K562 (cell line): ENCODE data around the gene DNAJC9.

Experiments
- EZH2 ChIP-seq: IDR thresholded peaks from 2 replicates; pipeline ENCODE4 v1.6.1; 2012; ENCODE audit warnings: low read depth, mild to moderate bottlenecking, inconsistent platforms, low read length, borderline replicate concordance
- IRF2 ChIP-seq: sonication (generic); formaldehyde crosslinking; IDR thresholded peaks from 2 replicates; pipeline ENCODE4 v1.8.1; 2022; ENCODE audit warnings: mild to moderate bottlenecking, missing genetic modification reagents
- RAD51 ChIP-seq: fragments of 450-650 bp; IDR thresholded peaks from 2 replicates; pipeline ENCODE4 v1.7.1; 2016; ENCODE audit warnings: low read depth, mild to moderate bottlenecking, borderline replicate concordance
- SETDB1 ChIP-seq: IDR thresholded peaks from one replicate; pipeline ENCODE4 v1.6.1; 2012; ENCODE audit warnings: low read length, control low read depth, inconsistent platforms

GRCh38 chr10:73246322-73246645 lies 771 bp downstream of the DNAJC9 start:
- TF ChIP-seq EZH2 (no peak), RAD51 (no peak), SETDB1 (no peak), IRF2 (CRISPR knock-in tag) (no peak)
